HL-60 (cell line): ENCODE results near the gene BPIFB3.

Experiments used
- CTCF ChIP-seq: IDR thresholded peaks from one replicate; pipeline ENCODE4 v1.5.1; 2011; ENCODE audit warnings: low read length, control low read depth, inconsistent platforms; ENCODE audit not compliant: insufficient read depth
- POLR2AphosphoS5 ChIP-seq: IDR thresholded peaks from 2 replicates; pipeline ENCODE4 v1.6.1; 2012; ENCODE audit warnings: low read depth
- SPI1 ChIP-seq: IDR thresholded peaks from 2 replicates; pipeline ENCODE4 v1.6.1; 2012; ENCODE audit warnings: low read depth, mild to moderate bottlenecking, borderline replicate concordance
- TF ChIP-seq, protein P1 (sequence below): IDR thresholded peaks from 2 replicates; pipeline ENCODE4 v1.6.1; 2012; ENCODE audit warnings: low read depth; ENCODE audit not compliant: insufficient replicate concordance

- TF ChIP-seq CTCF: no peak
- no peak for TF ChIP-seq POLR2AphosphoS5
- TF ChIP-seq SPI1: no peak
- TF ChIP-seq, protein P1, sequence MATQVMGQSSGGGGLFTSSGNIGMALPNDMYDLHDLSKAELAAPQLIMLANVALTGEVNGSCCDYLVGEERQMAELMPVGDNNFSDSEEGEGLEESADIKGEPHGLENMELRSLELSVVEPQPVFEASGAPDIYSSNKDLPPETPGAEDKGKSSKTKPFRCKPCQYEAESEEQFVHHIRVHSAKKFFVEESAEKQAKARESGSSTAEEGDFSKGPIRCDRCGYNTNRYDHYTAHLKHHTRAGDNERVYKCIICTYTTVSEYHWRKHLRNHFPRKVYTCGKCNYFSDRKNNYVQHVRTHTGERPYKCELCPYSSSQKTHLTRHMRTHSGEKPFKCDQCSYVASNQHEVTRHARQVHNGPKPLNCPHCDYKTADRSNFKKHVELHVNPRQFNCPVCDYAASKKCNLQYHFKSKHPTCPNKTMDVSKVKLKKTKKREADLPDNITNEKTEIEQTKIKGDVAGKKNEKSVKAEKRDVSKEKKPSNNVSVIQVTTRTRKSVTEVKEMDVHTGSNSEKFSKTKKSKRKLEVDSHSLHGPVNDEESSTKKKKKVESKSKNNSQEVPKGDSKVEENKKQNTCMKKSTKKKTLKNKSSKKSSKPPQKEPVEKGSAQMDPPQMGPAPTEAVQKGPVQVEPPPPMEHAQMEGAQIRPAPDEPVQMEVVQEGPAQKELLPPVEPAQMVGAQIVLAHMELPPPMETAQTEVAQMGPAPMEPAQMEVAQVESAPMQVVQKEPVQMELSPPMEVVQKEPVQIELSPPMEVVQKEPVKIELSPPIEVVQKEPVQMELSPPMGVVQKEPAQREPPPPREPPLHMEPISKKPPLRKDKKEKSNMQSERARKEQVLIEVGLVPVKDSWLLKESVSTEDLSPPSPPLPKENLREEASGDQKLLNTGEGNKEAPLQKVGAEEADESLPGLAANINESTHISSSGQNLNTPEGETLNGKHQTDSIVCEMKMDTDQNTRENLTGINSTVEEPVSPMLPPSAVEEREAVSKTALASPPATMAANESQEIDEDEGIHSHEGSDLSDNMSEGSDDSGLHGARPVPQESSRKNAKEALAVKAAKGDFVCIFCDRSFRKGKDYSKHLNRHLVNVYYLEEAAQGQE: no peak
Observed at GRCh38 chr20:33032555-33032954, 21.1 kb upstream of the BPIFB3 start.
